Kidney epithelial cell (primary cell): ENCODE results near the gene TACR1. TPM values are rescaled to one million over a fixed set of nuclear protein-coding genes. Genes with fewer than 3 reads are reported as not detected.

Source experiments
- DNase-seq: peaks from one replicate; pipeline ENCODE4 v3.0.0-alpha.2; 2010; ENCODE audit warnings: low read depth
- H3K27me3 ChIP-seq: 2 replicates; pipeline ENCODE4 v1.6.0; 2011; ENCODE audit warnings: low read length; ENCODE audit not compliant: control insufficient read depth, insufficient read depth
- H3K36me3 ChIP-seq: 2 replicates; pipeline ENCODE4 v1.5.1; 2011; ENCODE audit warnings: low read length; ENCODE audit not compliant: control insufficient read depth, insufficient read depth
- H3K4me3 ChIP-seq: 2 replicates; pipeline ENCODE4 v1.5.1; 2011; ENCODE audit warnings: low read depth, mild to moderate bottlenecking, control low read depth, low read length
- total RNA-seq: library from RNA; depleted of rRNA; stranded (reverse); fragments of >200 nt; gene quantifications from 2 replicates; pipeline ENCODE4 v1.2.3, GENCODE V29; 2015
- TF ChIP-seq, protein P1 (sequence below): IDR thresholded peaks from 2 replicates; pipeline ENCODE4 v1.5.1; 2011; ENCODE audit warnings: mild to moderate bottlenecking, moderate library complexity, low read length, control low read depth, inconsistent platforms; ENCODE audit not compliant: insufficient read depth, poor library complexity, severe bottlenecking

The TACR1 gene
- total RNA-seq, 1 donor from 2014 or later: not detected

DNA sequence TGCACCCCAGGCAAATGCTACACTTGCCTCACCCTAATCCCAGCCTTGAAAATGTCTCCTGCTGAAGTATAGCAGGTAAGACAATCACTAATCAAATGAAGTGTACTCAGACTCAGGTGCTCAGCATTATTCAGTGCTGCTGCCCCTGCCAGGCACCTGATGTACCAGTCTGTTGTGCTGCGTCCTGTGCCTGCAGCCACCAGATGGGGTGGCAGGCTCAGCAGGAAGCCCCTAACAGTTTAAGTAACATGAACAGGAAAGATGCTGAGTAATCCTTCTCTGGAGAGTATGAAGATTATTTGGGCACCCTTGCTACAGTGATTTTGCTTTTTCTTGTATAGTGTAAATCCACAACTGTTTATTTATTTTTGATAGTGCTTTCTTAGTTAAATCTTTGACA lies 69.1 kb downstream of the TACR1 start:
- Histone ChIP-seq H3K4me3 (no peak overlapping the region), H3K36me3 (no peaks in the 10 kb centered on the region), H3K27me3 (no peaks in the 10 kb centered on the region)
- TF ChIP-seq, protein P1, sequence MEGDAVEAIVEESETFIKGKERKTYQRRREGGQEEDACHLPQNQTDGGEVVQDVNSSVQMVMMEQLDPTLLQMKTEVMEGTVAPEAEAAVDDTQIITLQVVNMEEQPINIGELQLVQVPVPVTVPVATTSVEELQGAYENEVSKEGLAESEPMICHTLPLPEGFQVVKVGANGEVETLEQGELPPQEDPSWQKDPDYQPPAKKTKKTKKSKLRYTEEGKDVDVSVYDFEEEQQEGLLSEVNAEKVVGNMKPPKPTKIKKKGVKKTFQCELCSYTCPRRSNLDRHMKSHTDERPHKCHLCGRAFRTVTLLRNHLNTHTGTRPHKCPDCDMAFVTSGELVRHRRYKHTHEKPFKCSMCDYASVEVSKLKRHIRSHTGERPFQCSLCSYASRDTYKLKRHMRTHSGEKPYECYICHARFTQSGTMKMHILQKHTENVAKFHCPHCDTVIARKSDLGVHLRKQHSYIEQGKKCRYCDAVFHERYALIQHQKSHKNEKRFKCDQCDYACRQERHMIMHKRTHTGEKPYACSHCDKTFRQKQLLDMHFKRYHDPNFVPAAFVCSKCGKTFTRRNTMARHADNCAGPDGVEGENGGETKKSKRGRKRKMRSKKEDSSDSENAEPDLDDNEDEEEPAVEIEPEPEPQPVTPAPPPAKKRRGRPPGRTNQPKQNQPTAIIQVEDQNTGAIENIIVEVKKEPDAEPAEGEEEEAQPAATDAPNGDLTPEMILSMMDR: no peak
- no peak for DNase-seq

GRCh38 chr2:75123876-75124275 lies 75.4 kb downstream of the TACR1 start:
- no peaks in the 10 kb centered on the region for H3K36me3 ChIP-seq
- DNase-seq: no peak
- no peak overlapping the region for H3K4me3 ChIP-seq
- TF ChIP-seq, protein P1: no peak
- H3K27me3 ChIP-seq: no peaks in the 10 kb centered on the region

GRCh38 chr2:75113231-75113869 lies 86.0 kb downstream of the TACR1 start:
- no peaks in the 10 kb centered on the region for H3K36me3 ChIP-seq
- DNase-seq: no peak
- no peak overlapping the region for H3K4me3 ChIP-seq
- H3K27me3 ChIP-seq: no peaks in the 10 kb centered on the region
- TF ChIP-seq, protein P1: no peak

DNA sequence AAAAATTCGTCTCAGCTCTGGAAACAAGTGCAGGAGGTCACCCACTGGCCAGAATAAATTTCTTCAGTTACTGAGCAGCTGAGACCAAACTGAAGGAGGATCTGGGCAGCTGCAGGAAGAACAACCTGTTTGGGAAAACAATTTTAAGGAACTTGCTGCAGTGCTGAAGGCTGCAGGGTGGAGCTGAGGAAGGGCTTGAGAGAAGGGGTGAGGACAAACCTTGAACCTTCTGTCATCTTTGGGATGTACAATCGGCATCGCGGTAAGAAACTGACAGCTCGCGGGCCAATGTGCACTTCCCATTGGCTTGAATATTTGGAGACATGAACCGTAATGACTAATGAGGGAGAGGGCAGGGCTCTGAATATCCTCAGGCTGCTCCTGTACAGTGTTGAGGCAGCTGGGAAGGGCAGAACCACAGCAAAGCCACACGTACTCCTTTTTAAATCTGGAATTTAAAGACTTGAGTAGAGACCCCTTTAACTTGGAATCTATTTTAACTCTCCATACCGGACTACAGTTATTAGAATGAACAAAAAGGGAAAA lies 90.3 kb downstream of the TACR1 start:
- Histone ChIP-seq H3K36me3 (no peaks in the 10 kb centered on the region), H3K4me3 (no peak overlapping the region), H3K27me3 (no peaks in the 10 kb centered on the region)
- TF ChIP-seq, protein P1: no peak
- no peak for DNase-seq

DNA sequence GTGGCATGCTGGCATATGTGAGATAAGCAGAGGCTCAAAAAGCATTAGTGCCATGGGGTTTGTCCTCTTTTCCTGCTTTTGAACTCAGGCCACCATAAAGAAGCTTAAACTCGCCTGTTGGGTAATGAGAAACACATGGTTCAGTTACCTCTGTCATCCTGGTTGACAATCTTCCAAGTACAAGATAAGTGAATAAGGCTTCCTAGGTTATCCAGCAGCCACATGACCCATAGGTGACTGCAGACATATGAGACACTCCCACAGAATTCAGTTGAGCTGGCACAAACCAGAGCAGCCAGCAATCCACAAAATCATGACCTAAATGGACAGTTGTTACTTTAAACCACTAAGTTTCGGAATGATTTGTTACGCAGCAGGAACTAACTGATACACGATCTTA lies 97.3 kb downstream of the TACR1 start:
- H3K27me3 ChIP-seq: no peaks in the 10 kb centered on the region
- H3K36me3 ChIP-seq: no peaks in the 10 kb centered on the region
- no peak overlapping the region for H3K4me3 ChIP-seq
- no peak for DNase-seq
- TF ChIP-seq, protein P1: no peak

- DNase-seq: no peak
- TF ChIP-seq, protein P1: no peak
- H3K4me3 ChIP-seq: no peak overlapping the region
- no peaks in the 10 kb centered on the region for H3K27me3 ChIP-seq
- no peaks in the 10 kb centered on the region for H3K36me3 ChIP-seq
Observed at GRCh38 chr2:75100801-75101151, 98.5 kb downstream of the TACR1 start.
